ENCODE data around the gene FSTL3.

FSTL3 gene

DNA sequence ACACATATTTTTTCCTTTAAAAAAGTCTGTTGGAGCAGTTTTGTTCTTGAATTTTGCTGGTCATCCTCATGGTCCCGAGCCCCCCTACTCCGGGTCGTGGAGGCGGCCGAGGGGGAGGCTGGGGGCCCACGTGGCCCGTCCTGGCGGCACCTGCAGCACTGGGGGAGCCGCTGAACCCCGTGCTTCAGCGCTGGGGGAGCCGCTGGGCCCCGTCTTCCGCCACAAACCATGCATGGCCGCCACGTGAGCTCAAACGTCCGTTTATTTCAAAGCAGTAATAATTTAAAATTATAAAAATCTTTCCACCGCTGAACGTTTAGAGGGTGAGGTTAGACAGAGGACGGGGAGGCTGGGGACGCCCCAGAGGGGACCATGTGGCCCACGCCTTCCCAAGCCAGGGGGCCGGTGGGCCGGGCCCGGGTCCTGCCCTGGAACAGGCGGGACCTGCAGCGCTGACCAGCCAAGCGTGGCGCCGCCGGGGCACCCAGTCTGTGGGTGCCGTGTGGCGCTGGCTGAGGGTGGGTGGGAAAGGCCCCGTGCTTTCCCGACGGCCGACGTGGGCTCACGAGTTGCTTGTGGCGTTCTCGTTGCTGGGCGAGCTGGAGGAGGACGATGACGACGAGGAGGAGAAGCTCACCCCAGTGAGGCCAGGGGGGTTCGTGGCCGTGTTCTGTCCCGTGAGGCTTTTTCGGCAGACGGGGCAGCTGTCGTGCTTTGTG, 28.5 kb upstream of the FSTL3 start:
- Histone ChIP-seq H3K27me3 (replicated peaks; ENCODE audit: control insufficient read depth, insufficient read depth, low read length) (no peaks in the 10 kb centered on the region), H3K36me3 (ENCODE audit: control insufficient read depth, insufficient read depth, low read length, severe bottlenecking) (peaks cover 57% of the 10 kb centered on the region), H3K4me3 (ENCODE audit: low read length) (no peak overlapping the region), H3K9me3 (ENCODE audit: control insufficient read depth, low read length) (no peaks in the 10 kb centered on the region), H3K4me1 (ENCODE audit: control insufficient read depth, insufficient read depth, low read length) (no peaks in the 10 kb centered on the region), H3K9ac (ENCODE audit: low read length) (no peak overlapping the region)
- DNase-seq (ENCODE audit: low read depth): no peak

DNA sequence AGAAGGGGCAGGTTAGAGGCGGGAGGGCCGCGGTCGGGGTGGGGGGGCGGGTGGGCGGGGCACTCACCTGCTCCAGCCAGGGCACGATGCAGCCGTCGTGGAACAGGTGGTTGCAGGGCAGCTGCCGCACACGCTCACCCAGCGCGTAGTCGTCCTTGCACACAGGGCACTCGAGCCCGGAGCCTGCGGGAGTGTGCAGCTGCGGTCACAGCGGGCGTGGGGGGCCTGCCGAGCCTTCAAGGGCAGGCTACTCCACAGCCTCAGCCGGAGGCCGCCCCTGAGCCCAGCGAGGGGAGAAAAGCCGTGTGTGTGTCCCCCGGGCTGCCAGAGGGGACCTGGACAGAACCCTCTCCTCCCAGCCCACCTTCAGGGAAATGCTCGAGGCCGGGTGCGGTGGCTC, 27.9 kb upstream of the FSTL3 start:
- H3K9ac ChIP-seq (ENCODE audit: low read length): no peak overlapping the region
- no peaks in the 10 kb centered on the region for H3K27me3 ChIP-seq (replicated peaks; ENCODE audit: control insufficient read depth, insufficient read depth, low read length)
- H3K36me3 ChIP-seq (ENCODE audit: control insufficient read depth, insufficient read depth, low read length, severe bottlenecking): peaks cover 61% of the 10 kb centered on the region
- no peaks in the 10 kb centered on the region for H3K9me3 ChIP-seq (ENCODE audit: control insufficient read depth, low read length)
- H3K4me3 ChIP-seq (ENCODE audit: low read length): no peak overlapping the region
- H3K4me1 ChIP-seq (ENCODE audit: control insufficient read depth, insufficient read depth, low read length): no peaks in the 10 kb centered on the region
- DNase-seq (ENCODE audit: low read depth): no peak

DNA sequence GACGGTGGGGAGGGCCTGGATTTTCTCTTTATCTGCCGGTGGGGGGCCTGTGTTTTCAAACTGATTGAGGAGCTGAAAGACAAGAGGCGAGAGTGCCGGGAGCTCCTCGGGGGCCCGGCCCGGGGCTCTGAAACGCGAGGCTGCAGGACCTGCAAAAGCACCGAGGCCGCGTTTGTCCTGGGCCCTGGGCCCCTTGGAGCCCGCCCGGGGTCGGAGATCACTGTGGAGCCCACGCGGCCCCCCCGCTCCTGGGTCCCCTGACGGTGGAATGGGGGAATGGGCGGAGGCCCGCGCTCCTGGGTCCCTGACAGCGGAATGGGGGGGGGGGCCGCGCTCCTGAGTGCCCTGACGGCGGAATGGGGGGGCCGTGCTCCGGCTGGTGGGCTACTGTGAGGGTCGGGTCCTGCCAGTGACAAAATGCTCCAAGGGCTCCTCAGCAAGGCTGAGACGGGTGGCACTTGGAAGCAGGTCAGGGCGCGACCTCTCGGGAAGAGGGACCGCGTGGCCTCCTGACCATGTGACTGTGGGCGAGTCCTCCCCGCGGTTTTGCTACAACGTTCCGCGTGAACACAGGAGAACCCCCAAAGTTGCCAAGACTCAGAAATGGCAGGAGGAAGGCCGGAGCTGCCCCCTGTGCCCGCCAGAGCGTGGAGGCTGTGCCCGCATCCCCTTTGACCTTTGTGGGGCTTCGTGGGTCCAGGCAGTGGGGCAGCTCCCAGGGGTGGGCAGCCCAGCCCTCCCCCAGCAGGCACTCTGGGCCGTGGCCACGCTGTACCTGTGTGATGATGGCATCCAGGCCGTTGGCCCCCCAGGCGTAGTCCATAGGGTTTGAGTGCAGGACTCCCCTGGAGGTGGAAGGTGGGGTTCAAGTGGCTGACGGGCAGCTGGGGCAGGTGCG, 27.0 kb upstream of the FSTL3 start:
- DNase-seq (ENCODE audit: low read depth): no peak
- H3K27me3 ChIP-seq (replicated peaks; ENCODE audit: control insufficient read depth, insufficient read depth, low read length): no peaks in the 10 kb centered on the region
- peaks cover 69% of the 10 kb centered on the region for H3K36me3 ChIP-seq (ENCODE audit: control insufficient read depth, insufficient read depth, low read length, severe bottlenecking)
- H3K4me1 ChIP-seq (ENCODE audit: control insufficient read depth, insufficient read depth, low read length): no peaks in the 10 kb centered on the region
- H3K4me3 ChIP-seq (ENCODE audit: low read length): no peak overlapping the region
- H3K9ac ChIP-seq (ENCODE audit: low read length): no peak overlapping the region
- H3K9me3 ChIP-seq (ENCODE audit: control insufficient read depth, low read length): no peaks in the 10 kb centered on the region

DNA sequence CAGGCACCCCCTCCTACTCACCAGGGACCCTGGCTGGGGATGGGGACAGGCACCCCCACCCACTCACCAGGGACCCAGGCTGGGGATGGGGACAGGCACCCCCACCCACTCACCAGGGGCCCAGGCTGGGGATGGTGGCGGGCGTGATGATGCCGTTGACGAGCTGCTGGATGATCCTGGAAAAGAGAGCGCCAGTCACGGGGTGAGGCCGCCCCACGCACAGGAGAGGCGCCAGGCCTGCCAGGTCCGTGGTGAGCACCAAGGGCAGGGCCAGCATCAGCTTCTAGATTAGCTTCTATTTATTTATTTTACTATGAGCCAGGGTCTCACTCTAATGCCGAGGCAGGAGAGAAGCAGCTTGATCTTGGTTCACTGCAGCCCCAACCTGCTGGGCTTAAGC, 26.1 kb upstream of the FSTL3 start:
- Histone ChIP-seq H3K36me3 (ENCODE audit: control insufficient read depth, insufficient read depth, low read length, severe bottlenecking) (peaks cover 66% of the 10 kb centered on the region), H3K4me1 (ENCODE audit: control insufficient read depth, insufficient read depth, low read length) (no peaks in the 10 kb centered on the region), H3K27me3 (replicated peaks; ENCODE audit: control insufficient read depth, insufficient read depth, low read length) (no peaks in the 10 kb centered on the region), H3K9ac (ENCODE audit: low read length) (no peak overlapping the region), H3K9me3 (ENCODE audit: control insufficient read depth, low read length) (no peaks in the 10 kb centered on the region), H3K4me3 (ENCODE audit: low read length) (no peak overlapping the region)
- DNase-seq (ENCODE audit: low read depth): no peak

DNA sequence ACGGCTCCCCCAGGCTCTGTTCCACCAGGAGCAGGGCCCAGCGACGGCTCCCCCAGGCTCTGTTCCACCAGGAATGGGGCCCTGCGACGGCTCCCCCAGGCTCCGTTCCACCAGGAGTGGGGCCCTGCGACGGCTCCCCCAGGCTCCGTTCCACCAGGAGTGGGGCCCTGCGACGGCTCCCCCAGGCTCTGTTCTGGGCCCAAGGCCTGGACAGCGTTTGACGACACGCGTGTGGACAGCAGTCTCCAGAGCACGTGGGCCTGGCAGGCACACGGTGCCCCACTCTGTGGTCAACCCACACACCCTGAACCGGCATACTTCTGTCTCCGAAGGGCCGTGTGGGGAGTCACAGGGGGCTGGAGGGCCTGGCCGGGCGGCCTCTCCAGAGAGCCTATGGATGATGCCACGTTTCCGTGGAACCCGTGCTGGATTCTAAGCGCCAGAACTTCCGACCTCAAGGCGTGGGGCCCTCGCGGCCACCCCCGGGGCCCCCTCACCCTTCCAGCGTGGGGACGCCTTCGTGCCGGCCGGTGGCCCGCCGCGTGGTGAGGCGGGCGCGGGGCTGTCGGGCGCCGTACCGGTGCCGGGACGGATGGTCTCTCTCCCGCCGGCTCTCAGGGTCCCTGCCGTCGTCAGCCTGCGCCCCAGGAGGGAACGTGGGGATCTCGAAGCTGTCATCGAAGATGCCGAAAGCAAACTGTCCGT, 24.9 kb upstream of the FSTL3 start:
- peaks cover 62% of the 10 kb centered on the region for H3K36me3 ChIP-seq (ENCODE audit: control insufficient read depth, insufficient read depth, low read length, severe bottlenecking)
- no peaks in the 10 kb centered on the region for H3K4me1 ChIP-seq (ENCODE audit: control insufficient read depth, insufficient read depth, low read length)
- no peak overlapping the region for H3K4me3 ChIP-seq (ENCODE audit: low read length)
- no peaks in the 10 kb centered on the region for H3K9me3 ChIP-seq (ENCODE audit: control insufficient read depth, low read length)
- no peak for DNase-seq (ENCODE audit: low read depth)
- H3K27me3 ChIP-seq (replicated peaks; ENCODE audit: control insufficient read depth, insufficient read depth, low read length): no peaks in the 10 kb centered on the region
- H3K9ac ChIP-seq (ENCODE audit: low read length): no peak overlapping the region

GRCh38 chr19:651991-652390, 24.2 kb upstream of the FSTL3 start:
- H3K27me3 ChIP-seq (replicated peaks; ENCODE audit: control insufficient read depth, insufficient read depth, low read length): no peaks in the 10 kb centered on the region
- no peaks in the 10 kb centered on the region for H3K9me3 ChIP-seq (ENCODE audit: control insufficient read depth, low read length)
- H3K4me1 ChIP-seq (ENCODE audit: control insufficient read depth, insufficient read depth, low read length): no peaks in the 10 kb centered on the region
- H3K4me3 ChIP-seq (ENCODE audit: low read length): no peak overlapping the region
- DNase-seq (ENCODE audit: low read depth): no peak
- no peak overlapping the region for H3K9ac ChIP-seq (ENCODE audit: low read length)
- peaks cover 57% of the 10 kb centered on the region for H3K36me3 ChIP-seq (ENCODE audit: control insufficient read depth, insufficient read depth, low read length, severe bottlenecking)

DNA sequence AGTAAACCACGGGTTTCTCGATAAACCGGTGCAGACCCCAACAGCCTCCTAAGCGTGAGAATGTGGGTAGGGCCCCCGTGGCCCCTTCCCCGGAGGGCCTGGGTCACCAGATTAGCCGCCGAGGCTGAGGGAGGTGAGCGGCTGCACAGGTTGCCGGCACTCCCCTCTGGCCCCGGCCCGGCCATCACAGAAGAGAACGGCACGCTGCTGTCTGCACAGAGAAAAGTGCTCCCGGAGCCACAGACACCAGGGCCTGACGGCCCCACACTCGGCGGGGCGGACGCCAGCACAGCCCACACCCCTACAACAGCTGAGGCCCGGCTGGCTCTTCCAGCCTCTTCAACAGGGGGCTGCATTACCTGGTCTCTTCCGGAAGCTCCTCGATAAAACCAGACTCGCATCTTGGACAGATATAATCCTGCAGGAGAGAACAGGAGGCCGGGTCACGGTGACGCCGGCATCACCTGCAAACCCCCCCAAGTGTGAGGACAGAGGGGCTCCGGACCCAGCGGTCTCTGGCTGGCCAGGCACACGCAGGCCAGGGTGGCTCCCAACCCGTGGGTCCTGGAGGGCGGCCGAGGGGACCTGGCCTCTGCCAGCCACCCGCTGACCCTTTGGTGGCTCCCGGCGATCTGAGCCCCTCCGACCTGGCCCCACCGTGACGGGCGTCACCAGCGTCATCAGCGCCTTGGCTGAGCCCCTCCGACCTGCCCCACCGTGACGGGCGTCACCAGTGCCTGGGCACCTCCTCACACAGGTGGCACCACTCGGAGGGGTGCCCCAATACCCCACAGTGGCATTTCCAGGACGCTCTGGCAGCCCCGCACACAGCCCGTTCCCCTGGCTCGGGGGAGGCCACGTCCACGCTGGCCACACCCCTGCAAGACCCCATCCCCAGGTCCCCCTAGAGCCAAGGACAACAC, 23.5 kb upstream of the FSTL3 start:
- no peak overlapping the region for H3K9ac ChIP-seq (ENCODE audit: low read length)
- peaks cover 54% of the 10 kb centered on the region for H3K36me3 ChIP-seq (ENCODE audit: control insufficient read depth, insufficient read depth, low read length, severe bottlenecking)
- no peak for DNase-seq (ENCODE audit: low read depth)

GRCh38 chr19:653425-653824, 22.8 kb upstream of the FSTL3 start:
- Histone ChIP-seq H3K4me1 (ENCODE audit: control insufficient read depth, insufficient read depth, low read length) (peaks cover 1% of the 10 kb centered on the region), H3K9ac (ENCODE audit: low read length) (no peak overlapping the region), H3K36me3 (ENCODE audit: control insufficient read depth, insufficient read depth, low read length, severe bottlenecking) (peaks cover 49% of the 10 kb centered on the region), H3K9me3 (ENCODE audit: control insufficient read depth, low read length) (no peaks in the 10 kb centered on the region), H3K4me3 (ENCODE audit: low read length) (no peak overlapping the region), H3K27me3 (replicated peaks; ENCODE audit: control insufficient read depth, insufficient read depth, low read length) (no peaks in the 10 kb centered on the region)
- DNase-seq (ENCODE audit: low read depth): no peak

More for the DNA sequence above, 23.5 kb upstream of the FSTL3 start:
- H3K27me3 ChIP-seq (replicated peaks; ENCODE audit: control insufficient read depth, insufficient read depth, low read length): no peaks in the 10 kb centered on the region
- H3K4me1 ChIP-seq (ENCODE audit: control insufficient read depth, insufficient read depth, low read length): no peaks in the 10 kb centered on the region
- no peak overlapping the region for H3K4me3 ChIP-seq (ENCODE audit: low read length)
- H3K9me3 ChIP-seq (ENCODE audit: control insufficient read depth, low read length): no peaks in the 10 kb centered on the region

DNA sequence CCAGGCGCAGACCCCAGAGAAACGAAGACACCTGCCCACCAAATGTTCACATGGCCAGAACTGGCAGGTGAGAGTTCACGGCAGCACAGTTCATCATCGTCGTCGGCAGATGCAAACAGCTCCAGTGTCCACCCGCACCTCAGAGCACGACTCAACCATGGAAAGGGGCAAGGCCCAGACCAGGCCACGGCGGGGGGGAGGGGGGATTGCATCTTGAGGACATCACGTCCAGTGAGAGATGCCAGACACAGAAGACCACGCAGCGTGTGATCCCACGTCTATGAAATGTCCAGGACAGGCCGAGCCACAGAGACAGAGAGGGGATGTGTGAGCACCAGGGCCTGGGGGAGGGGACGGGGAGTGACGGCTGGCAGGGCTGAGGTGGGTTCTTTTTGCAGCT, 20.5 kb upstream of the FSTL3 start:
- Histone ChIP-seq H3K36me3 (ENCODE audit: control insufficient read depth, insufficient read depth, low read length, severe bottlenecking) (peaks cover 39% of the 10 kb centered on the region), H3K9ac (ENCODE audit: low read length) (no peak overlapping the region), H3K4me3 (ENCODE audit: low read length) (no peak overlapping the region), H3K4me1 (ENCODE audit: control insufficient read depth, insufficient read depth, low read length) (peaks cover 23% of the 10 kb centered on the region), H3K27me3 (replicated peaks; ENCODE audit: control insufficient read depth, insufficient read depth, low read length) (no peaks in the 10 kb centered on the region), H3K9me3 (ENCODE audit: control insufficient read depth, low read length) (no peaks in the 10 kb centered on the region)
- DNase-seq (ENCODE audit: low read depth): no peak

DNA sequence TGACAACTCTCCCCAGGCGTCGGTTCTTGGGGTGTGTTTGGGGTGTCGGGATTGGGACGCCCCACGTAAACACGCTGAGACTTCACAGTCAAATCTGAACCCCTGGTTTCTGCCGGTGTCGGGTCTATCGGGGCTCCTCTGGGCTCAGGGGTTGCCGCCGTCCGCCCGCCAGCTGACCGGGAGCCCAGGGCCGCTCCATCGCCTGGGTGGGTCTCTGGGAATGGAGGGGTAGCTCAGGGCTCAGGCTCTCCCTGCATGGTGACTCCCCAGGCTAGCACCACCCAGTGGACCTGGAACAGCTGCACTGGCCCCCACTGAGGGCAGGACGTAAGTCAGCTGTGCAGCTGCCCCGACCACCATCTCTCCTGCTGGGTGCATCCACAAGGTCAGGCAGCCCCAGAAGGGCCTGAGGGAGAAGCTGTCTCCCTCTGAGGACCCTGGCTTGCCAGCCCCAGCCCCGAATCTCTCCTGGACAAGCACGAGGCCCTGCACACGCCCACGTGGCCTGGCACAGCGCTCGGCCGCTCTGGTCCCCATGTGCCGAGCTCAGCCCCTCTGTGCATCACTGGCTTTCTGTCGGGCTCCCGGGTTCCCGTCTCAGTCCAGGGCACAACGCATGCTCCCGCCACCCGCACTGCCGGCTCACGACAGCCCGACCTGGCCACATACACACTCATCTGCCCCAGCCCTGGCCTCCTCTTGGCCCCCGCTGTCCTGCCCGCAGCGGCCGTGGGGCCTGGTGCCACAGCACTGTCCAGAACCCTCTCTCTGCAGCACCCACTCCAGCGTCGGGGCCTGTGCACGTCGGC, 19.2 kb upstream of the FSTL3 start:
- DNase-seq (ENCODE audit: low read depth): no peak
- Histone ChIP-seq H3K36me3 (ENCODE audit: control insufficient read depth, insufficient read depth, low read length, severe bottlenecking) (peaks cover 27% of the 10 kb centered on the region), H3K27me3 (replicated peaks; ENCODE audit: control insufficient read depth, insufficient read depth, low read length) (no peaks in the 10 kb centered on the region), H3K9me3 (ENCODE audit: control insufficient read depth, low read length) (no peaks in the 10 kb centered on the region), H3K4me1 (ENCODE audit: control insufficient read depth, insufficient read depth, low read length) (peaks cover 35% of the 10 kb centered on the region), H3K9ac (ENCODE audit: low read length) (no peak overlapping the region), H3K4me3 (ENCODE audit: low read length) (no peak overlapping the region)

All from adipocyte (in vitro differentiated cells).